Adrenal gland (tissue), 12 donors: ENCODE results near the gene DENND11. TPM values are rescaled to one million over a fixed set of nuclear protein-coding genes. Genes with fewer than 3 reads are reported as not detected.

ENCODE experiments used
- DNase-seq, 7 donors: peaks; one replicate each; pipeline ENCODE4 v3.0.0-alpha.2; 2019 to 2020
- H3K27ac ChIP-seq, 5 donors: fragments of 200-600 bp; sonication (generic) in 4 of 5; 1 replicate in 3 of 5; 2 replicates in 2 of 5; pipeline versions ENCODE4 v1.5.1 to v1.8.0; 2016 to 2020; ENCODE audit warnings: mild to moderate bottlenecking in 1 of 5
- H3K27me3 ChIP-seq: fragments of 200-600 bp; 2 replicates; pipeline ENCODE4 v1.8.0; 2021
- H3K36me3 ChIP-seq, 2 donors: fragments of 200-600 bp; replicated peaks in 1 of 2; 1 replicate in 1 of 2; 2 replicates in 1 of 2; pipeline versions ENCODE4 v1.5.1 to v1.8.0; 2018 to 2022
- H3K4me1 ChIP-seq, 2 donors: fragments of 200-600 bp; replicated peaks in 1 of 2; 1 replicate in 1 of 2; 2 replicates in 1 of 2; pipeline versions ENCODE4 v1.5.1 to v1.8.0; 2018 to 2021
- H3K4me3 ChIP-seq, 4 donors: fragments of 200-600 bp; sonication (generic) in 3 of 4; one replicate each; pipeline ENCODE4 v1.5.1; 2016 to 2018
- H3K9me3 ChIP-seq, 3 donors: fragments of 200-600 bp; sonication (generic) in 1 of 3; replicated peaks in 1 of 3; 1 replicate in 2 of 3; 2 replicates in 1 of 3; pipeline versions ENCODE4 v1.5.1 to v1.8.0; 2016 to 2021
- CTCF ChIP-seq, 6 experiments: fragments of 450-650 bp in 4 of 6; fragments of 200-600 bp in 2 of 6; sonication (generic) in 1 of 6; IDR thresholded peaks; 1 replicate in 5 of 6; 2 replicates in 1 of 6; pipeline versions ENCODE4 v1.5.1 to v1.8.0; 2016 to 2021; ENCODE audit warnings: antibody characterized with exemption in 6 of 6, mild to moderate bottlenecking in 2 of 6, moderate library complexity in 1 of 6
- POLR2A ChIP-seq, 2 donors: fragments of 450-650 bp; IDR thresholded peaks; one replicate each; pipeline ENCODE4 v1.6.1; 2017; ENCODE audit warnings: antibody characterized with exemption in 2 of 2, mild to moderate bottlenecking in 2 of 2, moderate library complexity in 1 of 2
- WGBS, 4 donors: extraction: QIAGEN DNeasy Blood & Tissue Kit in 2 of 4; methylation state at CpG; one replicate each; pipeline versions ENCODE4 v1.1.5 to v1.1.7; 2013 to 2017; 5-methylcytosine and 5-hydroxymethylcytosine counted together
- intact Hi-C, 2 donors: fragments of 100-400 bp; cut with DNase I; formaldehyde crosslinking; loops; one replicate each; pipeline versions ENCODE4 v1.14.1 to v1.15.0; 2022 to 2023
- polyA plus RNA-seq, 3 donors: library from polyadenylated mRNA; stranded (reverse); fragments of 200-250 nt in 2 of 3; fragments of 350-450 nt in 1 of 3; fragmentation: Illumina TruSeq in 1 of 3; extraction: RNeasy Lipid Tissue Mini Kit (QIAGEN cat#74804) in 1 of 3; gene quantifications; one replicate each; pipeline ENCODE4 v1.2.3, GENCODE V29; 2013 to 2014
- total RNA-seq, 9 donors: library from RNA; depleted of rRNA in 4 of 9; stranded (reverse); fragments of >200 nt in 4 of 9; fragments of 120-200 nt in 1 of 9; fragmentation: NEBNext Ultra II Directional in 1 of 9; extraction: Animal tissue kit (Norgen Biotek cat#: 25700) in 1 of 9; gene quantifications; one replicate each; pipeline versions ENCODE4 v1.1.0 to v1.2.4, GENCODE V29; 2013 to 2023
- donor health status: healthy with polysubstance abuse.
- donor health status: Bipolar disorder and iron deficiency.
- donor health status: DM: yes; HTN: yes; CAD: no.
- donor health status: DM: no; HTN: no; CAD: no.
- donor health status: DM: no; HTN: no; CAD: no.
- donor health status: DM: yes; HTN: yes; CAD: no.

DENND11 gene
- total and polyA plus RNA-seq, 12 donors: 2.7 to 19.3 (median 11.9) TPM

DNA sequence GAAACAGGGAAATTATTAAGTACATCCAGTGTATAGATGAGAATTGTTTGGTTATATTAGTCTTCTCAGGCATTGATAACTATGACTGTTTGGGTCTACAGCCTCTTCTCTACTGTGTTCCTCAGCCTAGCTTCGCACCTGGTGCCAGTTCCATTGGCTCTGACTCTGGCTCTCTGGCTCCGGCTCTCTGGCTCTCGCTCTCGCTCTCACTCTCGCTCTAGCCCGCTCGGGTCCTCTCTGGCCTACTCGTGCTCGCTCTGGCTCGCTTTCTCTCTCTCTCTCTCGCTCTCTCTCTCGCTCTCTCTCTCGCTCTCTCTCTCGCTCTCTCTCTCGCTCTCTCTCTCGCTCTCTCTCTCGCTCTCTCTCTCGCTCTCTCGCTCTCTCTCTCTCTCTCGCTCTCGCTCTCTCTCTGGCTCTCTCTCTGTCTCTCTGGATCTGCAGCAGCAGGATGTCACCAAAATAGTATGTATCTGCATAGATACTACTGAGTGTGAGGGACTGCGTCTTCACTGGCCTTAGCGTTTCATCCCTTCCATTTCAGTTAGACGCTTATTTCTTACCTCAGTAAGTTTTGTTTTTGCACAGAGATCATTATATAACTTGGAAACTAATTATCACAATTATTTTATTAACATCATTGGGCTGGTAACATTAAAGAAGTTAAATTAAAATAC, 29.6 kb upstream of the DENND11 start:
- no peak overlapping the region for H3K27ac ChIP-seq
- TF ChIP-seq CTCF (IDR thresholded peaks at IDR 0.05) (peak in 1 of 6 experiments; percentile 21), POLR2A (IDR thresholded peaks at IDR 0.05) (no peak)
- no peaks in the 10 kb centered on the region for H3K9me3 ChIP-seq
- H3K4me3 ChIP-seq: no peak overlapping the region
- H3K27me3 ChIP-seq: no peaks in the 10 kb centered on the region
- H3K36me3 ChIP-seq: no peaks in the 10 kb centered on the region
- WGBS, 4 donors: 66 to 81% (median 76%) methylated on average over 23 to 24 of the region's 24 CpGs
- peak in 3 of 7 donors; percentile 28 to 46 (median 31) for DNase-seq
- no peaks in the 10 kb centered on the region for H3K4me1 ChIP-seq
- intact Hi-C loops: no loop called here

- 94 to 100% (median 94%) methylated on average over 1 of the region's 1 CpG for WGBS, 4 donors
- TF ChIP-seq CTCF (IDR thresholded peaks at IDR 0.05) (no peak), POLR2A (IDR thresholded peaks at IDR 0.05) (no peak)
- no peak overlapping the region for H3K27ac ChIP-seq
These were observed 27.1 kb upstream of the DENND11 start for GRCh38 chr7:141729020-141729419.

DNA sequence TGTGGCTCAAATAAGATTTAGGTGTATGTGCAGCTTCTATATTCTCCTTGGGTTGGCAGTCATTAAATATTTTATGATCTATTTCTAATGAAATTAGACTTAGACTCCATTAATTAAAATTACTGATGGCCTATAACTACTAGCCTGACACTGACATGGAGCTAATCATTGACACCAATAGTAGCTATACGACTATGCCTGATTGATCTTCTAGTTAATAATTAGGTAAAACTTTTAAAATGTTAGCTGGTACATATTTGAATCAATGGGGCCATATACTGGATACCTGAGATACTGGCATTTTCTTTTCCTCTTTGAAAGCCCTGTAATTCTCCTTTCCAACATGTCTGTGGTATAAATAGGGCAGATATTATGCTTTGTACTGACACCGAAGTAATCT, 20.6 kb upstream of the DENND11 start:
- no peak overlapping the region for H3K27ac ChIP-seq
- intact Hi-C loops: no loop called here
- WGBS, 4 donors: 87 to 97% (median 89%) methylated on average over 2 of the region's 2 CpGs
- no peaks in the 10 kb centered on the region for H3K4me1 ChIP-seq
- no peaks in the 10 kb centered on the region for H3K27me3 ChIP-seq
- TF ChIP-seq CTCF (IDR thresholded peaks at IDR 0.05) (no peak), POLR2A (IDR thresholded peaks at IDR 0.05) (no peak)
- H3K4me3 ChIP-seq: no peak overlapping the region
- H3K36me3 ChIP-seq: no peaks in the 10 kb centered on the region
- H3K9me3 ChIP-seq: no peaks in the 10 kb centered on the region
- DNase-seq: no peak

More at GRCh38 chr7:141729020-141729419, 27.1 kb upstream of the DENND11 start:
- H3K4me1 ChIP-seq: no peaks in the 10 kb centered on the region
- no peaks in the 10 kb centered on the region for H3K9me3 ChIP-seq
- H3K27me3 ChIP-seq: no peaks in the 10 kb centered on the region
- H3K36me3 ChIP-seq: no peaks in the 10 kb centered on the region
- H3K4me3 ChIP-seq: no peak overlapping the region
- DNase-seq: no peak
- intact Hi-C loops: no loop called here

DNA sequence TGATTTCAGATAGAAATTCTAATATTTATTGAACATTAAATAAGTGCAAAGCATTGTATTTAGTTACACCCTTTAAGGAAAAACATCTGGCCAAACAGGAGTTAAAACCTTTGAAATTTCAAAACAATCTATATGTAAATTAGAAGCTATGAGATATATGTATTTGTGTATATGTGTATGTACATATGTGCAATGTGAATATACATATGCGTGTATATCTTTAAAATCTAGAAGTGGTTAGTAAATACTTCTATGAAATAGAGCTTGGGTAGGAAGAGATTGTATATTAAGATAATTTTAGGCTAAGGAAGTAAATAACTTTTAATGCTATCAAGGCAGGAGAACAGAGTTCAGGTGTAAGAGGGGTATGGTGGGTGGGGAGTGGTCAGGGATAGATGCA, 15.5 kb upstream of the DENND11 start:
- no peak for TF ChIP-seq CTCF (IDR thresholded peaks at IDR 0.05)
- TF ChIP-seq POLR2A (IDR thresholded peaks at IDR 0.05): no peak
- intact Hi-C loops: no loop called here
- no peak for DNase-seq
- H3K4me1 ChIP-seq: no peaks in the 10 kb centered on the region
- H3K4me3 ChIP-seq: no peak overlapping the region
- H3K27me3 ChIP-seq: no peaks in the 10 kb centered on the region
- H3K27ac ChIP-seq: no peak overlapping the region
- WGBS, 4 donors: 86 to 98% (median 90%) methylated on average over 1 of the region's 1 CpG
- no peaks in the 10 kb centered on the region for H3K36me3 ChIP-seq
- H3K9me3 ChIP-seq: no peaks in the 10 kb centered on the region
